ENCODE measurements around the gene PODXL.
"Not testable (repeated sequence)": the region's sequence is repeated elsewhere in the genome, so short reads cannot be mapped to it uniquely, and the experiment has no call there.

The PODXL gene

DNA sequence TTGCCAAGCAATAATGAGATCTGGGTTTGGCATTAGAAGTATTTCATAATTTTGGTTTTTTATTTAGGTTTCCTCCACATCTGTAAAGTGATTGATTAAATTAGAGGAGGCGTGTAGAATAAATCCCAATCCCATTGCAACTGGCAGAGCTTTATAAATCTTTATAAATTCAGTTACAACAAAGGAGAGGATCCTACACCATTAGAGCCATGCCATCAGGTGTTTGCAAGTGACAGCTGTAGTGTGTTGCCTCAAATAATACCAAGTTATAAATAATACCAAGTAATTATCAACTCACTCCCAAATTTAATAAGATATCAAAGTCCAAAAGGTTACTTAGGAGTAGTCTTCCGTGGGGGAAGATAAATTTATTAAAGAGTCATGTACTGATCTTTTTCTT, 62.2 kb downstream of the PODXL start:
- DNase-seq (ENCODE audit: low read depth in 2 of 2), result no peak

DNA sequence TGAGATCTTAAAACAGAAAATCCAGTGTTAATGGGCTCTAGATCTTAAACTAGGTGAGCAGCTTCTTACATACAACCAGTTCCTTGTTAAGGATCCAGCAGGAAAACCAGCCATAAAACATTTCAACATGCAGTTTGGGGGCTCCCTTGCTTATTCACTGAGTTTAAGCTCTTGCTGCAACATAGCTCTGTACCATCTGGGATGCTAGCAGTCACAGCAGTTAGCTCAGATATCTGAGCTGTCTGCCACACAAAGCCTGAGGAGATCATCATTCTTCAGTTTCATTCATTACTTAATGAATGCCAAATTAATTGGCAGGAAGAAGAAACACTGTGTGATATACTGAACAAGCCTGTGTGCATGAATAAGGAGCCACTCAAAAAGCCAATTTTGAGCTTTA, 62.8 kb downstream of the PODXL start:
- DNase-seq (ENCODE audit: low read depth in 2 of 2), result no peak

DNA sequence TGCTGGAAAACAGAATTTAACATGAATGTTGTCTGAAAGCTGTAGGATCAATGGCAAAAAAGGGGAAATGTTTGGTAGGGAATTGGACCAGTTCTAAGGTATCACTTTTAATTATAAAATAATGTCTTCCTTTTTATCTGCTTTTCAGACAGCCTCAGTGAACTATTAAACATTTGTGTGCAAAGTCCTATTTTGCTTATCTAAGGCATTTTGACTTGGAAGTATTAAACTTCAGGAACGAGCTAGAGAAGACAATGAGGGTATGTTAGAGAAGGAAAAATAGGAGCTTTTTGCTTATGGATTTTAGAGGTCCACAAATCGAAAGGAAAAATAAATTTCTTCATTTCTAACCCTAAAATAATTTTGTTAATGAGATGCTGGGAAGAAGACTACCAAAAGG, 63.3 kb downstream of the PODXL start:
- no peak for DNase-seq (ENCODE audit: low read depth in 2 of 2)

GRCh38 chr7:131489881-131490280, 66.5 kb downstream of the PODXL start:
- DNase-seq (ENCODE audit: low read depth in 2 of 2), result no peak

DNA sequence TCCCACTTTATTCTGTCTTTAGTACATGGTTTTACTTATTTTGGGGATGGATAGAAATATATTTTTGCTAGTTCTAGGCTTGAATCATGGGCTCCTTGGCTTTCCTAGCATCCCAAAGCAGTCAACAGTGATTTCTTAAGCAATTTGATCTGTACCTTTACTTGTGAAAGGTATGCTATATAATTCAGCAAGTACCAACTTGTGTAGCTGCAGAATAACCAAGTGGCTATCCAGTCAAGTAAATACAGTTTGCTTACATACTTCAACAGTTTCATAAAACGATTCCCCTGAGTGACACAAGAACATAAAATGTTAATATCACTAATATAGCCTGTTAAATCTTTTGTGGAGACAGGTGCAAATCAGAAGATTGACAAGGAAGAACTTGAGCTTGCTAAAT, 67.2 kb downstream of the PODXL start:
- no peak for DNase-seq (ENCODE audit: low read depth in 2 of 2)

GRCh38 chr7:131488361-131488760, 68.1 kb downstream of the PODXL start:
- DNase-seq (ENCODE audit: low read depth in 2 of 2), result no peak

DNA sequence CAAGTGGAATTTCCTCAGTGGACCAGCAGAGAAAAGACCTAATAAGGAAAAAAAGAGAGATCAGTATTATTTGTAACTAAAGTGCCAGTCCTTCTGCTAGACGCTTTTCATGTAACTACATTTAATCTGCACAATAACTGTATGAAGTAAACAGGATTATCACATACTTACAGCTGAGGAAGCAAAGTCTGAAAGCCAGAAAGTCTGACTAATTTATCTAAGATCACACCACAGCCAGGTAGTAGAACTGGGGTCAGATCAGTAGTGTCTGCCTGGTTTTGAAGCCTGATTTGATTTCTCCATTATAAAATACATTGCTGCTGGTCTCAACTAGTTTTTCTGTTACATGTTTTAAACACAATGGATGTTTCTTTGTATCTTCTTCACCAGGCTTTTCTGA, 69.2 kb downstream of the PODXL start:
- no peak for DNase-seq (ENCODE audit: low read depth in 2 of 2)

GRCh38 chr7:131486346-131486745, 70.1 kb downstream of the PODXL start:
- no peak for DNase-seq (ENCODE audit: low read depth in 2 of 2)

DNA sequence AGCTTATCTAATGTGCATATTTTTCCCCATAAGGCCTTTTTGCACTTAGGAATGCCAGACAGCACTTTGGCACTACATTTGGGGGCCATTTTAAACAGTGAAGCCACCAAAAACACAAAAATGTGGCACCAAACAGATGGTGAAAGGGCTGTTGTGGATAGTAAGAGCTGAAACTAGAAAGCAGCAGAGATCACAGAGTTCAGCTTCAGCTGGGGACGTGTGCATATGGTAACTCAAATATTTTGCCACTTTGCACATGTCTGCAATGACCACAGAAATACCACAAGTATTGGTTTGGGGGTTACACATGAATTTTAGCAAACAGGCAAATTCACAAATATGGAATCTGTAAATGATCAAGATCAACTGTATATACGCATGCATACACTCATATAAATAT, 72.8 kb downstream of the PODXL start:
- DNase-seq (ENCODE audit: low read depth in 2 of 2), result no peak

- no peak for DNase-seq (ENCODE audit: low read depth in 2 of 2)
Observed at GRCh38 chr7:131482800-131483199, 73.6 kb downstream of the PODXL start.

DNA sequence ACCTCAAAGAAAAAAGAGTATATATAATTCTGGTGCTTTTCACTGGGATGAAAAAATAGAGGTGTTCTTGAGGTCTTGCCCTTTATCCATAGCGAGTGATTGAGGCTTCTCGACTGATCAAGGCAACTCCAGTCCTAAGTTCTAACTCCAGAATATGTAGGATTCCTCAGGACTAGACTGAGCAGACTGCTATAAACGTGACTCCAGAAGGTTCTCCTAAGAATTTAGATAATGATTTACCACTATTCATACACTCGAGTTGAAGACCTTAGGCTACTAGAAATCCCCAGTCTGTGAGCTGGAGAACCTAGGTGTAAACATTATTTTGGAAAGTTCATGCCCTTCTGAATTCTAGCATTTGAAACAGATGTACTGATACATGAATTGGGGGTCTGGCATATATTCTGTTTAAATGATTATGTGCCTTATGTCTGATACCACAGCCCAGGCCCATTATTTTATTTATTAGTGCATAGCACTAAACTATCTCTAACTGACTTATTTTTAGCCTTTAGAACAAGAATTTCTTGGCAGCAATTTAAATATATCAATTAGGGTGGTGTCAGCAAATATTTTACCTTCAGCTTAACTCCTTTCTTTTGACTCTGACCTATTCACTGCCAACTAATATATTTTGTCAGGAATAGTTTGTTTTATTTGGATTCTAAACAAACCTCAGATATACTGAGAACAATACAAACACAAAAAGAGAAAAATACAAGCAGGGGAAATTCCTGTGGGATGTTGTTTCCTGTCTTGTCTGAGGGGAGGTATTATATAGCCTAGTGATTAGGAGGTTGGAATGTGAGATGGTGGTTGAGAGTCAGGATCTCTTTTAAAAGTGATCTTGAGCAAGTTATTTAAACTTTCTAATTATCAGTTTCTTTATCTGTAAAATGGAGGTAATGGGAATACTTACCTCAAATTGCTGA, 75.8 kb downstream of the PODXL start:
- DNase-seq (ENCODE audit: low read depth in 2 of 2), result no peak

- DNase-seq (ENCODE audit: low read depth in 2 of 2), result no peak
Observed at GRCh38 chr7:131476740-131477139, 79.7 kb downstream of the PODXL start.

DNA sequence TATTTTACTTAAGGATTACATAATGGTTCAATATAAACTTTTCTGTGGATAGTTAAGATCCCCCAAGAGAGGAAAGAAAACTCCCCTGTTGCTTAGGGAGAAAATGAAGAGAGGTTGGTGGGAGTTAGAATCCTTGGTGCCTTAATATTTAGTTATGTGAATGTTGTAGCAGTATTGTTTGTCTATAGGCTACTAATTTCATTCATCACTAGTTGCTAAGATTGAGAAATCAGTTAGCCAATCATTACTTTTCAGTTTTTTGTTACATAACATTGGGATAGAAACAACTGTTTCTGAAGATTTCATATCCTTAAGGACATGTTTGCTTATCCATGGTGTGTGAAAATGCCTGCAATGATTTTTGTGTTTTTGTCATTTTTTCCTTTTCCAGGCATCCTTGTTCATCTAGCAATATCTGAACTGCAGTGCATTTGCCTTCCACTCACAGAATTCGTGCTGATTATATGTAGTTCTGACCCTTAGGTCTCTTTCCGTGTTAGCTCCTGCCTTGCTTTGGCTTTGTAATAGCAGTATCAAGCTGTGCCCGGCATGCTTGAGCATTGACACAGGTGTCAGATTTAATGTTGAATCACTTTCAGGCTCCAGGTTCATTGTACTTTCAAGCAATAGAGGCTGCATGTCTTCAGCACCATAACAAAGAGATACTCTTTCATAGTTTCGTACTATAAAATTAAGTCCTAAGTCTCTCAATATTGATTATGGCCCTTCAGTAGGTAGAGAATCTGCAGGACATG, 85.0 kb downstream of the PODXL start:
- no peak for DNase-seq (ENCODE audit: low read depth in 2 of 2)

- DNase-seq (ENCODE audit: low read depth in 2 of 2), result no peak
Observed at GRCh38 chr7:131467788-131468187, 88.6 kb downstream of the PODXL start.

DNA sequence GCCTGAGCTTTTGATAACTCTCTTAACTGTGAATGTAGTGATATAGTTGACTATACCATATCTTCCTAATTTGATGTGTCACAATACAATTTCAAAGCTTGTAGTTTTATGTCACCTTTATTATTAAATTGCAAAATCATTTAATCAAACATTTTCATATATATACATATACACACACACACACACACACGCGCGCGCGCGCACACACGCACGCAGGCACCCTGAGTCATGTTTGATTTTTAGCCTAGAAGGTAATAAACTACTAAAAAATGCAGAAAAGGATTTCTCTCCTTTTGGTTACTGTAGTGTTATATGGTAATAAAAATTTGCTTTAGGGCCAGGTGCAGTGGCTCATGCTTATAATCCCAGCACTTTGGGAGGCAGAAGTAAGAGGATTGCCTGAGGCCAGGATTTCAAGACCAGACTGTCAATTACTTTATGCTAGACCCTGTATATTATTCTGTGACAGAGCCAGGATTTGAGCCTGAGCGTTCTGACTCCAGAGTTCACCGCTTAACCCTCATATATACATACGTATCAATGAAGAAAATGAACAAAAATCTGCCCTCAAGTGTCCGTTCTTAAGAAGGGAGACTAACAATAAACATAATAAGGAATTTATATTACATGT, 89.6 kb downstream of the PODXL start:
- no peak for DNase-seq (ENCODE audit: low read depth in 2 of 2)

- not testable (repeated sequence) for DNase-seq (ENCODE audit: low read depth in 2 of 2)
Observed at GRCh38 chr7:131462715-131463114, 93.7 kb downstream of the PODXL start.

- DNase-seq (ENCODE audit: low read depth in 2 of 2), result no peak
Observed at GRCh38 chr7:131462059-131462458, 94.4 kb downstream of the PODXL start.

DNA sequence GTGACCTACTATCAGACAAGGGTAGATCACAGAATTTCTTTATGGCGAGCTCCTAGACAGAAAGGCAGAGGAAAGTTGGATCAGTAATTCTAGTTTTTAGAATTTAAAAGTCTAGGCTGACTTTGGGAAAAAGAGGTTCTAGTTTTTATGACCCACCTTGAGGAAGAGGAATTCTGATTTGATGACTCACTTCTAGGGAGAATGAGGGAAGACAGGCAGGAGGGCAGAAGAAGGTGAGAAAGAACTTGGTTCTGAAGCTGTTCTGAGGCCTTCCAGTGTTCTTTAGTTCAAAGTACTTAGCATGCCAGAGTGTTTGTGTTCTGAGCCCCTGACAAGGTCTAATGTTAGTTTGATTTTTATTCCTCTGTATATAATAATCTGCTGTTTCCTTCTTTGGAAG, 97.2 kb downstream of the PODXL start:
- no peak for DNase-seq (ENCODE audit: low read depth in 2 of 2)

DNA sequence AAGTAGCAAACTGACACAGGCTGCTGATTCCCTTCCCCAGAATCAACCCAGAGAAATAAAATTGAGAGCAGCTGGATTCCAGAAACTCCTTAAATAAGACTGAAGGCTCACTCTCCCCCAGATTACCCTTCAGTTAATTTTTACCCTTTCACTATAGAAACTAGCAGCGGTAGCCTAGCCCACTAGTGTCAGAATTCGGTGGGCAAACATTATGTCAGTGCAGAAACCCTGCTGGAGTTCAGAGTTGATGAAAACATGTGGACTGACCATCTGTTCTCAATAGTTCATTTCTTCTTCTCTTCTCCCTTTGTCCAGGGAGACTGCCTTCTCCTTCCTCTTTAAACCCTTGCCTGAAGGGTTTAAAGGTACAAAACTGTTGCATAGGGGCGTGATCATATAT, 100.1 kb downstream of the PODXL start:
- DNase-seq (ENCODE audit: low read depth in 2 of 2), result no peak

- DNase-seq (ENCODE audit: low read depth in 2 of 2), result no peak
Observed at GRCh38 chr7:131455546-131455945, 100.9 kb downstream of the PODXL start.

GRCh38 chr7:131455001-131455400, 101.4 kb downstream of the PODXL start:
- DNase-seq (ENCODE audit: low read depth in 2 of 2), result no peak

- DNase-seq (ENCODE audit: low read depth in 2 of 2), result no peak
Observed at GRCh38 chr7:131454498-131454897, 101.9 kb downstream of the PODXL start.
